ENCODE measurements around the gene WDR47.
"Not testable (repeated sequence)": the region's sequence is repeated elsewhere in the genome, so short reads cannot be mapped to it uniquely, and the experiment has no call there.

WDR47 gene

GRCh38 chr1:109059026-109059425 is 17.1 kb upstream of the WDR47 start:
- H2AFZ ChIP-seq (ENCODE audit: low read depth, low read length), result no peak overlapping the region
- H3K36me3 ChIP-seq (replicated peaks; ENCODE audit: low read depth, low read length), result no peaks in the 10 kb centered on the region
- H3K4me2 ChIP-seq (ENCODE audit: low read length), result no peak overlapping the region
- no peak for TF ChIP-seq EZH2phosphoT487 (IDR thresholded peaks at IDR 0.05; ENCODE audit: low read depth)
- H3K9ac ChIP-seq (ENCODE audit: low read length), result no peak overlapping the region
- H3K4me1 ChIP-seq (ENCODE audit: low read length), result no peaks in the 10 kb centered on the region
- no peaks in the 10 kb centered on the region for H3K27me3 ChIP-seq (ENCODE audit: low read depth, low read length)
- no peaks in the 10 kb centered on the region for H4K20me1 ChIP-seq (ENCODE audit: insufficient read depth, low read length)
- H3K27ac ChIP-seq (ENCODE audit: low read length), result no peak overlapping the region
- no peak overlapping the region for H3K4me3 ChIP-seq (ENCODE audit: low read length)
- H3K79me2 ChIP-seq (ENCODE audit: low read length), result no peaks in the 10 kb centered on the region
- no peaks in the 10 kb centered on the region for H3K9me3 ChIP-seq (ENCODE audit: insufficient read depth, low read length)

DNA sequence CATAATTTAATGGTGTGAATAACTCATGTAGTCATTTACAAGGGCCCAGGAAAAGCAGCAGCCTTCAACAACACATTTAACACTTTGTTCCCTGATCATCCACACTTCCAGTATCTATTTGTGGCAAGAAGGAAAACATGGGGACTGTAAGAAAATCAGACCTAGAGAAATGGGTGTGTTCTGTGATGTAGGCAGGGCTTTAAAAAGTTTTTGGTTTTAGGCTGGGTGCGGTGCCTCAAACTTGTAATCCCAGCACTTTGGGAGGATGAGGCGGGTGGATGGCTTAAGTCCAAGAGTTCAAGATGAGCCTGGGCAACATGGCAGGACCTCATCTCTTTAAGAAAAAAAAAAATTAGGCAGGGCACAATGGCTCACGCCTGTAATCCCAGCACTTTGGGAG is 14.2 kb upstream of the WDR47 start:
- Histone ChIP-seq H4K20me1 (ENCODE audit: insufficient read depth, low read length) (no peaks in the 10 kb centered on the region), H3K27ac (ENCODE audit: low read length) (no peak overlapping the region)
- no peak for TF ChIP-seq EZH2phosphoT487 (IDR thresholded peaks at IDR 0.05; ENCODE audit: low read depth)
- TF ChIP-seq, protein P1, sequence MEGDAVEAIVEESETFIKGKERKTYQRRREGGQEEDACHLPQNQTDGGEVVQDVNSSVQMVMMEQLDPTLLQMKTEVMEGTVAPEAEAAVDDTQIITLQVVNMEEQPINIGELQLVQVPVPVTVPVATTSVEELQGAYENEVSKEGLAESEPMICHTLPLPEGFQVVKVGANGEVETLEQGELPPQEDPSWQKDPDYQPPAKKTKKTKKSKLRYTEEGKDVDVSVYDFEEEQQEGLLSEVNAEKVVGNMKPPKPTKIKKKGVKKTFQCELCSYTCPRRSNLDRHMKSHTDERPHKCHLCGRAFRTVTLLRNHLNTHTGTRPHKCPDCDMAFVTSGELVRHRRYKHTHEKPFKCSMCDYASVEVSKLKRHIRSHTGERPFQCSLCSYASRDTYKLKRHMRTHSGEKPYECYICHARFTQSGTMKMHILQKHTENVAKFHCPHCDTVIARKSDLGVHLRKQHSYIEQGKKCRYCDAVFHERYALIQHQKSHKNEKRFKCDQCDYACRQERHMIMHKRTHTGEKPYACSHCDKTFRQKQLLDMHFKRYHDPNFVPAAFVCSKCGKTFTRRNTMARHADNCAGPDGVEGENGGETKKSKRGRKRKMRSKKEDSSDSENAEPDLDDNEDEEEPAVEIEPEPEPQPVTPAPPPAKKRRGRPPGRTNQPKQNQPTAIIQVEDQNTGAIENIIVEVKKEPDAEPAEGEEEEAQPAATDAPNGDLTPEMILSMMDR (IDR thresholded peaks at IDR 0.05; ENCODE audit: low read depth, low read length), result no peak

GRCh38 chr1:109052145-109052544 is 10.2 kb upstream of the WDR47 start:
- H3K9ac ChIP-seq (ENCODE audit: low read length); H3K36me3 ChIP-seq (replicated peaks; ENCODE audit: low read depth, low read length); H3K4me3 ChIP-seq (ENCODE audit: low read length); H3K9me3 ChIP-seq (ENCODE audit: insufficient read depth, low read length); H3K4me1 ChIP-seq (ENCODE audit: low read length); H3K4me2 ChIP-seq (ENCODE audit: low read length); H3K27me3 ChIP-seq (ENCODE audit: low read depth, low read length); H4K20me1 ChIP-seq (ENCODE audit: insufficient read depth, low read length); H2AFZ ChIP-seq (ENCODE audit: low read depth, low read length); H3K27ac ChIP-seq (ENCODE audit: low read length); H3K79me2 ChIP-seq (ENCODE audit: low read length): not testable (repeated sequence)

More for the DNA sequence above, 14.2 kb upstream of the WDR47 start:
- Histone ChIP-seq H2AFZ (ENCODE audit: low read depth, low read length) (no peak overlapping the region), H3K4me1 (ENCODE audit: low read length) (no peaks in the 10 kb centered on the region), H3K4me3 (ENCODE audit: low read length) (no peak overlapping the region), H3K79me2 (ENCODE audit: low read length) (no peaks in the 10 kb centered on the region), H3K9me3 (ENCODE audit: insufficient read depth, low read length) (no peaks in the 10 kb centered on the region), H3K9ac (ENCODE audit: low read length) (no peak overlapping the region), H3K27me3 (ENCODE audit: low read depth, low read length) (no peaks in the 10 kb centered on the region), H3K36me3 (replicated peaks; ENCODE audit: low read depth, low read length) (no peaks in the 10 kb centered on the region), H3K4me2 (ENCODE audit: low read length) (no peak overlapping the region)

DNA sequence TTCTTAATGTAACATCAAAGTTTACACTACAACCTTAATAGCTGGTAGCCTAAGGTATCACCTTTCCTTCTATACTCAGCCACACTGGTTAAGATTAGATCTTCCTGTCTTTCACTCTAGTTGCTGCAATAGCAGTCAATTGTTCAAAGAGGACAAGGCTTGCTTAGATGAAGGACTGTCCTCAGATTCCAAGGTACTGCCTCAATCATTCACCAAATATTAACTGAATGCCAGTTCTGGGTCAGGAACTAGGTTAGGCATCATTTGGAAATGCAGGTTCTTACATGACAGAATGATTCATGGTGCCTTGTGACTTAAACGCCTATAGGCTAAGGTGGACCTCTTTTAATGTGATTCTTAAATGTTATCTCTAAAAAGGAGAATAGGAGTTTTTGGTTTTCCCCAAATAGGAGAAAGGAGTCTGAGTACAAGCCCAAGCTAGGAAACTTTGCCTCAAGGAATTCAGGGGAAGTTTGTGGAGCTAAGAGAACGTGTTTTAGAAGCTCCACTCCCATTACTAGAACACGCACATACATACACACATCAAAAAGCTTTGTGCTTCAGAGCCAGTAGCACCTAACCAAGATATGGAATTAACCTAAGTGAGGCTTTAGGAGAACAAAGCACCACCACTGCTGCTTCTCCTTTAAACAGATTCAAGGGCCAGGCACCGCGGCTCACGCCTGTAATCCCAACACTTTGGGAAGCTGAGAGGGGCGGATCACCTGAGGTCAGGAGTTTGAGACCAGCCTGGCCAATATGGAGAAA is 8.5 kb upstream of the WDR47 start:
- H3K79me2 ChIP-seq (ENCODE audit: low read length), result no peaks in the 10 kb centered on the region
- no peaks in the 10 kb centered on the region for H3K4me1 ChIP-seq (ENCODE audit: low read length)
- H2AFZ ChIP-seq (ENCODE audit: low read depth, low read length), result no peak overlapping the region
- no peaks in the 10 kb centered on the region for H3K36me3 ChIP-seq (replicated peaks; ENCODE audit: low read depth, low read length)
- no peak overlapping the region for H3K9ac ChIP-seq (ENCODE audit: low read length)
- H3K4me2 ChIP-seq (ENCODE audit: low read length), result no peak overlapping the region
- no peak overlapping the region for H3K27ac ChIP-seq (ENCODE audit: low read length)
- H3K27me3 ChIP-seq (ENCODE audit: low read depth, low read length), result no peaks in the 10 kb centered on the region
- no peaks in the 10 kb centered on the region for H4K20me1 ChIP-seq (ENCODE audit: insufficient read depth, low read length)
- no peaks in the 10 kb centered on the region for H3K9me3 ChIP-seq (ENCODE audit: insufficient read depth, low read length)
- no peak overlapping the region for H3K4me3 ChIP-seq (ENCODE audit: low read length)
- TF ChIP-seq, protein P1 (IDR thresholded peaks at IDR 0.05; ENCODE audit: low read depth, low read length), result no peak
- TF ChIP-seq EZH2phosphoT487 (IDR thresholded peaks at IDR 0.05; ENCODE audit: low read depth), result no peak

DNA sequence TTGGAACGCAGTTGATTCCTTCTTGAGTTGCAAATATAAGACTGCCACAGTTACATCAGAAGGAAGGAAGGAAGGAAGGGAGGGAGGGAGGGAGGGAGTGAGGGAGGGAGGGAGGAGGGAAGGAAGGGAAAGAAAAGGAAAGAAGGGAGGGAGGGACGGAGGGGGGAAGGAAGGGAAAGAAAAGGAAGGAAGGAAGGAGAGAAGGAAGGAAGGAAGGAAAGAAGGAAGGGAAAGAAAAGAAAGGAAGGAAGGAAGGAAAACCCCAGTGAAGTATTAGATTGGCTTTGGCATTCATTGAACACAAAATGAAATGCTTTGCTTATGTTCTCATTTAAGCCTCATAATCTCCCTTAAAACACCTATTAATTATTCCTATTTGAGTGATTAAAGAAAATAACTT is 6.4 kb upstream of the WDR47 start:
- H3K27ac ChIP-seq (ENCODE audit: low read length), result no peak overlapping the region
- no peak overlapping the region for H3K4me3 ChIP-seq (ENCODE audit: low read length)
- H3K79me2 ChIP-seq (ENCODE audit: low read length), result no peaks in the 10 kb centered on the region
- no peak overlapping the region for H3K9ac ChIP-seq (ENCODE audit: low read length)
- no peaks in the 10 kb centered on the region for H4K20me1 ChIP-seq (ENCODE audit: insufficient read depth, low read length)
- H2AFZ ChIP-seq (ENCODE audit: low read depth, low read length), result no peak overlapping the region
- no peak overlapping the region for H3K4me2 ChIP-seq (ENCODE audit: low read length)
- H3K9me3 ChIP-seq (ENCODE audit: insufficient read depth, low read length), result no peaks in the 10 kb centered on the region
- no peak for TF ChIP-seq EZH2phosphoT487 (IDR thresholded peaks at IDR 0.05; ENCODE audit: low read depth)
- TF ChIP-seq, protein P1 (IDR thresholded peaks at IDR 0.05; ENCODE audit: low read depth, low read length), result no peak
- H3K36me3 ChIP-seq (replicated peaks; ENCODE audit: low read depth, low read length), result no peaks in the 10 kb centered on the region
- H3K4me1 ChIP-seq (ENCODE audit: low read length), result no peaks in the 10 kb centered on the region
- no peaks in the 10 kb centered on the region for H3K27me3 ChIP-seq (ENCODE audit: low read depth, low read length)
